LNCAP (cell line): ENCODE data around the gene TBC1D8.

ENCODE experiments used
- CTCF ChIP-seq: fragments of 450-650 bp; IDR thresholded peaks from 2 replicates; pipeline ENCODE4 v1.5.1; 2017; ENCODE audit warnings: mild to moderate bottlenecking

TBC1D8 gene

GRCh38 chr2:100971221-100971620 is 180.0 kb downstream of the TBC1D8 start:
- no peak for TF ChIP-seq CTCF

GRCh38 chr2:100969998-100970397 is 181.2 kb downstream of the TBC1D8 start:
- no peak for TF ChIP-seq CTCF

GRCh38 chr2:100968146-100969145 is 182.7 kb downstream of the TBC1D8 start:
- TF ChIP-seq CTCF, result no peak

- TF ChIP-seq CTCF, result no peak
Measured at GRCh38 chr2:100967716-100968115, 183.5 kb downstream of the TBC1D8 start.

GRCh38 chr2:100965596-100965995 is 185.6 kb downstream of the TBC1D8 start:
- TF ChIP-seq CTCF, result no peak

- no peak for TF ChIP-seq CTCF
Measured at GRCh38 chr2:100964681-100965169, 186.5 kb downstream of the TBC1D8 start.

GRCh38 chr2:100964222-100964621 is 187.0 kb downstream of the TBC1D8 start:
- no peak for TF ChIP-seq CTCF
